Esophagus squamous epithelium (tissue), 5 donors: ENCODE results near the gene ADAMTSL2. TPM values are rescaled to one million over a fixed set of nuclear protein-coding genes. Genes with fewer than 3 reads are reported as not detected.
A peak's percentile ranks its signal among the peaks of the same experiment; 100 is the strongest.

Experiments used
- DNase-seq: peaks from one replicate; lab custom pipeline; 2025; lab: John Stamatoyannopoulos, UW
- H3K27ac ChIP-seq, 4 donors: fragments of 200-600 bp; sonication (generic); one replicate each; pipeline ENCODE4 v1.5.1; 2016 to 2019; ENCODE audit warnings: mild to moderate bottlenecking in 1 of 4
- H3K27me3 ChIP-seq, 4 donors: fragments of 200-600 bp; sonication (generic); 1 replicate in 3 of 4; 2 replicates in 1 of 4; pipeline versions ENCODE4 v1.5.1 to v1.6.0; 2017 to 2021; ENCODE audit warnings: antibody characterized with exemption in 1 of 4
- H3K36me3 ChIP-seq, 3 donors: fragments of 200-600 bp; sonication (generic); one replicate each; pipeline ENCODE4 v1.5.1; 2016 to 2019
- H3K4me1 ChIP-seq, 3 donors: fragments of 200-600 bp; sonication (generic); one replicate each; pipeline ENCODE4 v1.5.1; 2017 to 2019
- H3K4me3 ChIP-seq, 4 donors: fragments of 200-600 bp; sonication (generic); 1 replicate in 3 of 4; 2 replicates in 1 of 4; pipeline ENCODE4 v1.5.1; 2016 to 2019; ENCODE audit warnings: mild to moderate bottlenecking in 2 of 4, moderate library complexity in 1 of 4
- H3K9me3 ChIP-seq, 3 donors: fragments of 200-600 bp; sonication (generic); one replicate each; pipeline ENCODE4 v1.5.1; 2016 to 2019
- CTCF ChIP-seq, 6 experiments: fragments of 450-650 bp in 4 of 6; fragments of 200-600 bp in 2 of 6; sonication (generic) in 2 of 6; IDR thresholded peaks; one replicate each; pipeline ENCODE4 v1.5.1; 2016 to 2019; ENCODE audit warnings: antibody characterized with exemption in 6 of 6, mild to moderate bottlenecking in 4 of 6, moderate library complexity in 4 of 6
- POLR2A ChIP-seq, 4 donors: fragments of 450-650 bp; IDR thresholded peaks; one replicate each; pipeline ENCODE4 v1.6.1; 2017; ENCODE audit warnings: antibody characterized with exemption in 4 of 4, mild to moderate bottlenecking in 4 of 4, moderate library complexity in 3 of 4
- WGBS, 2 donors: methylation state at CpG; one replicate each; pipeline ENCODE4 v1.1.5; 2018; 5-methylcytosine and 5-hydroxymethylcytosine counted together
- intact Hi-C: fragments of 100-400 bp; cut with DNase I; formaldehyde crosslinking; loops from one replicate; pipeline ENCODE4 v1.15.0; 2022
- total RNA-seq, 4 donors: library from RNA; depleted of rRNA; stranded (reverse); fragments of >200 nt; gene quantifications; one replicate each; pipeline ENCODE4 v1.1.0, GENCODE V29; 2016
- donor health status: DM: yes; HTN: yes; CAD: no.

The ADAMTSL2 gene
- total RNA-seq, 4 donors from 2014 or later: 1.1 to 2.1 (median 1.4) TPM

- WGBS, 2 donors: 62% methylated on average over 13 of the region's 47 CpGs; no CpG with 5 or more reads in 1 of the 2 donors
- Histone ChIP-seq H3K36me3 (no peaks in the 10 kb centered on the region), H3K4me3 (peak overlapping the region in 3 of 4 donors; percentile 7 to 40 (median 15)), H3K9me3 (no peaks in the 10 kb centered on the region), H3K4me1 (peaks cover 5 to 59% (median 20%) of the 10 kb centered on the region in 3 donors), H3K27ac (peak overlapping the region in 1 of 4 donors; percentile 2), H3K27me3 (peaks cover 0 to 31% (median 0%) of the 10 kb centered on the region in 4 donors)
- no peak for TF ChIP-seq POLR2A (IDR thresholded peaks at IDR 0.05)
- TF ChIP-seq CTCF (IDR thresholded peaks at IDR 0.05): no peak
- intact Hi-C loops: loop anchor here (10.0 kb wide), 1 partner anchor 196 kb away; the partner anchor contains the start of gene SARDH
- no peak for DNase-seq
Measured at GRCh38 chr9:133538851-133539833, 4.6 kb downstream of the ADAMTSL2 start.

GRCh38 chr9:133539991-133540697, 5.6 kb downstream of the ADAMTSL2 start:
- intact Hi-C loops: loop anchor here (10.0 kb wide), 1 partner anchor 195 kb away; the partner anchor contains the start of gene SARDH
- Histone ChIP-seq H3K27ac (peak overlapping the region in 1 of 4 donors; percentile 2), H3K4me3 (peak overlapping the region in 1 of 4 donors; percentile 40)

GRCh38 chr9:133540698-133541025, 6.2 kb downstream of the ADAMTSL2 start:
- TF ChIP-seq POLR2A (IDR thresholded peaks at IDR 0.05): no peak
- TF ChIP-seq CTCF (IDR thresholded peaks at IDR 0.05): no peak
- H3K4me3 ChIP-seq: no peak overlapping the region
- 59 to 66% methylated on average over 4 to 9 of the region's 18 CpGs for WGBS, 2 donors
- no peaks in the 10 kb centered on the region for H3K9me3 ChIP-seq
- peaks cover 0 to 16% (median 0%) of the 10 kb centered on the region in 4 donors for H3K27me3 ChIP-seq
- H3K36me3 ChIP-seq: no peaks in the 10 kb centered on the region
- intact Hi-C loops: no loop called here
- H3K4me1 ChIP-seq: peaks cover 5 to 59% (median 6%) of the 10 kb centered on the region in 3 donors
- H3K27ac ChIP-seq: no peak overlapping the region
- no peak for DNase-seq

More at GRCh38 chr9:133539991-133540697, 5.6 kb downstream of the ADAMTSL2 start:
- H3K9me3 ChIP-seq: no peaks in the 10 kb centered on the region
- H3K36me3 ChIP-seq: no peaks in the 10 kb centered on the region
- 74 to 75% methylated on average over 4 to 14 of the region's 22 CpGs for WGBS, 2 donors
- peaks cover 0 to 21% (median 0%) of the 10 kb centered on the region in 4 donors for H3K27me3 ChIP-seq
- peaks cover 5 to 59% (median 10%) of the 10 kb centered on the region in 3 donors for H3K4me1 ChIP-seq
- TF ChIP-seq POLR2A (IDR thresholded peaks at IDR 0.05) (no peak), CTCF (IDR thresholded peaks at IDR 0.05) (no peak)
- DNase-seq: no peak

GRCh38 chr9:133542002-133542401, 7.5 kb downstream of the ADAMTSL2 start:
- peaks cover 0 to 6% (median 0%) of the 10 kb centered on the region in 4 donors for H3K27me3 ChIP-seq
- peaks cover 5 to 66% (median 9%) of the 10 kb centered on the region in 3 donors for H3K4me1 ChIP-seq
- no peaks in the 10 kb centered on the region for H3K36me3 ChIP-seq
- intact Hi-C loops: no loop called here
- no peak overlapping the region for H3K4me3 ChIP-seq
- no peak for DNase-seq
- TF ChIP-seq CTCF (IDR thresholded peaks at IDR 0.05): no peak
- TF ChIP-seq POLR2A (IDR thresholded peaks at IDR 0.05): no peak
- WGBS, 2 donors: 77 to 88% methylated on average over 8 to 10 of the region's 13 CpGs
- no peaks in the 10 kb centered on the region for H3K9me3 ChIP-seq
- H3K27ac ChIP-seq: no peak overlapping the region
